Chondrocyte (in vitro differentiated cells): Measurements from ENCODE around the gene USP14. TPM values are rescaled to one million over a fixed set of nuclear protein-coding genes. Genes with fewer than 3 reads are reported as not detected.

Experiments used
- DNase-seq: peaks from one replicate; pipeline ENCODE4 v3.0.0; 2021; ENCODE audit warnings: mixed read lengths, low spot score
- H3K27ac Mint-ChIP-seq: one replicate; pipeline ENCODE4 v1.8.0; 2021; ENCODE audit warnings: mild to moderate bottlenecking, moderate library complexity, mixed read lengths; ENCODE audit not compliant: unreplicated experiment
- H3K27me3 Mint-ChIP-seq: 2 replicates; pipeline ENCODE4 v1.8.0; 2021; ENCODE audit warnings: low read depth, mixed read lengths
- H3K36me3 Mint-ChIP-seq: 2 replicates; pipeline ENCODE4 v1.8.0; 2021; ENCODE audit warnings: low read depth, mixed read lengths
- H3K4me1 Mint-ChIP-seq: 2 replicates; pipeline ENCODE4 v1.8.0; 2021; ENCODE audit warnings: low read depth, mild to moderate bottlenecking, mixed read lengths
- H3K4me3 Mint-ChIP-seq: one replicate; pipeline ENCODE4 v1.8.0; 2021; ENCODE audit warnings: mild to moderate bottlenecking, moderate library complexity, mixed read lengths; ENCODE audit not compliant: unreplicated experiment
- H3K9me3 Mint-ChIP-seq: 2 replicates; pipeline ENCODE4 v1.8.0; 2021; ENCODE audit warnings: low read depth, mixed read lengths
- total RNA-seq: library from RNA; stranded (reverse); gene quantifications from 3 replicates; pipeline ENCODE4 v1.2.1, GENCODE V29; 2021
- TF ChIP-seq, protein P1 (sequence below): fragments of 200-600 bp; sonication (generic); IDR thresholded peaks from 2 replicates; pipeline ENCODE4 v1.5.0; 2021; ENCODE audit warnings: antibody characterized with exemption, mild to moderate bottlenecking, moderate library complexity

The USP14 gene
- total RNA-seq, 1 donor from 2014 or later: 76.7 TPM

DNA sequence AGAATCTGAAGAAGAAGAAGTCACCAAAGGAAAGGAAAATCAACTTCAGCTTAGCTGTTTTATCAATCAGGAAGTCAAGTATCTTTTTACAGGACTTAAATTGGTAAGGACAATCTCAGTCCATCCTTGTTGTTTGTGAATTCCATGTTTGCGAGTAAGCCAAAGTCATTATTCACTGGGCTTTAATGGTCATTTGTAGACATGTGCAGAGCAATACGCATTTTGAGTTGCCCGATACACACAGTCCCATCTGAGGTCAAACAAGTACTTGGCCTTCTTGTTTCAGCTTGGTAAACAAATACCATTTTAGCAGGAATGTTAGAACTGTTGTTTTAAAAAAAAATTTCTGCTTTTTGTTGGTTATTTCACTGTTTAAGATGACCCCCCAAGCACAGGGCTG, 40.9 kb downstream of the USP14 start:
- Mint-ChIP-seq H3K27me3 (no peaks in the 10 kb centered on the region), H3K9me3 (no peaks in the 10 kb centered on the region), H3K4me1 (no peaks in the 10 kb centered on the region), H3K36me3 (peaks cover 22% of the 10 kb centered on the region), H3K4me3 (no peak overlapping the region), H3K27ac (no peak overlapping the region)
- DNase-seq: no peak
- TF ChIP-seq, protein P1, sequence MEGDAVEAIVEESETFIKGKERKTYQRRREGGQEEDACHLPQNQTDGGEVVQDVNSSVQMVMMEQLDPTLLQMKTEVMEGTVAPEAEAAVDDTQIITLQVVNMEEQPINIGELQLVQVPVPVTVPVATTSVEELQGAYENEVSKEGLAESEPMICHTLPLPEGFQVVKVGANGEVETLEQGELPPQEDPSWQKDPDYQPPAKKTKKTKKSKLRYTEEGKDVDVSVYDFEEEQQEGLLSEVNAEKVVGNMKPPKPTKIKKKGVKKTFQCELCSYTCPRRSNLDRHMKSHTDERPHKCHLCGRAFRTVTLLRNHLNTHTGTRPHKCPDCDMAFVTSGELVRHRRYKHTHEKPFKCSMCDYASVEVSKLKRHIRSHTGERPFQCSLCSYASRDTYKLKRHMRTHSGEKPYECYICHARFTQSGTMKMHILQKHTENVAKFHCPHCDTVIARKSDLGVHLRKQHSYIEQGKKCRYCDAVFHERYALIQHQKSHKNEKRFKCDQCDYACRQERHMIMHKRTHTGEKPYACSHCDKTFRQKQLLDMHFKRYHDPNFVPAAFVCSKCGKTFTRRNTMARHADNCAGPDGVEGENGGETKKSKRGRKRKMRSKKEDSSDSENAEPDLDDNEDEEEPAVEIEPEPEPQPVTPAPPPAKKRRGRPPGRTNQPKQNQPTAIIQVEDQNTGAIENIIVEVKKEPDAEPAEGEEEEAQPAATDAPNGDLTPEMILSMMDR: no peak

DNA sequence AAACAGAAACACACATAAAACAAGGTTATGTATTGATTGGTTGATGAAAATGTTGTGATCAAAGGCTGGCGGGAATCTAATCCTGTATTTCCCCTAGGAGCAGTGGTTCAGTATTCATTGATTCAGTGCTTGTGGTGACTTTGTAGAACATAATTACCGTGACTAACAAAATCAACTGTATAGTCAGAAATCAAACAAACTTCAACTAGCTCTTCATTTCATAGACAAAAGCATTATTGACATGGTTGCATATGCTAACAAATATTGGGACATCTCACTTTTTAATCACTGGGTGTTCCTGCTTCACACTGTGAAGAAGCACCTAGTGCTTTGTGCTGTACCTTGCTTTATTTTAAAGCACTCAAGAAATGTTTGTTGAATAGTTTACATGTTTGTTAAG, 41.4 kb downstream of the USP14 start:
- H3K9me3 Mint-ChIP-seq: no peaks in the 10 kb centered on the region
- no peaks in the 10 kb centered on the region for H3K27me3 Mint-ChIP-seq
- H3K27ac Mint-ChIP-seq: no peak overlapping the region
- H3K36me3 Mint-ChIP-seq: peaks cover 25% of the 10 kb centered on the region
- TF ChIP-seq, protein P1: no peak
- H3K4me3 Mint-ChIP-seq: no peak overlapping the region
- DNase-seq: no peak
- H3K4me1 Mint-ChIP-seq: no peaks in the 10 kb centered on the region

DNA sequence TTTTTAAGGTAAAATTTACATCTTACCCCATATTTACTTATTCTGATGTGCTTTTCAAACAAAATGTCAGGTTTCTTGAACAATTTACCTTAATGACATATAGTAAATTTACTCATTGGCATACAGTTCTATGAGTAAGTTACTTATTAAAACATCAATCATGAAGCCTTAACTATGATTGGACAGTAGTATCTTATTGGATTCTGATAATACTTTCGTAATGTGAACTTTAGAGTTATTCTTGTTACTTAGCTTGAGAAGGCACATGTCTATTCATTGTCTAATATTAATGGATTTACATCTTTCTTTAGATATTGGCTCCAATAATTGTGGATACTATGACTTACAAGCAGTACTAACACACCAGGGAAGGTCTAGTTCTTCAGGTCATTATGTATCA, 51.7 kb downstream of the USP14 start:
- no peaks in the 10 kb centered on the region for H3K9me3 Mint-ChIP-seq
- no peaks in the 10 kb centered on the region for H3K27me3 Mint-ChIP-seq
- H3K36me3 Mint-ChIP-seq: peaks cover 38% of the 10 kb centered on the region
- H3K4me1 Mint-ChIP-seq: peaks cover 15% of the 10 kb centered on the region
- H3K27ac Mint-ChIP-seq: no peak overlapping the region
- H3K4me3 Mint-ChIP-seq: no peak overlapping the region
- DNase-seq: no peak
- TF ChIP-seq, protein P1: no peak

DNA sequence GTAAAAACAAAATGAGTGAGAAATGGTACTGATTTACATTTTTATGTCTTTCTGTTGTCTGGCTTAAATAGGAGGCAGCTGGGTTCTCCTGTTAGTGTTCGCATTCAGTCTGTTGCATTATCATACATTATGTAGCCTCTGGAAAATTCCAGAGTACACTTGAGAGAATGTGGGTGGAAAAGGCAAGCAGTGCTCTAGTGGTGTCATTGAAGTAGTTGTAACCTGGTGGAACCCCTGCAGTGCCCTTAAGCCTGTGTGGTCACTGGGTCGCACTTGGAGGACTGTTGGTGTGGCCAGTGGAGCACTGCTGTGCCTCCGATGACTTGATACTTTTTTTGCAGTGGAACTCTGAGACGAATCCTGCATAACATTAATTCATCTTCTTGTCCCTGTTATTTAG, 52.4 kb downstream of the USP14 start:
- no peak for DNase-seq

DNA sequence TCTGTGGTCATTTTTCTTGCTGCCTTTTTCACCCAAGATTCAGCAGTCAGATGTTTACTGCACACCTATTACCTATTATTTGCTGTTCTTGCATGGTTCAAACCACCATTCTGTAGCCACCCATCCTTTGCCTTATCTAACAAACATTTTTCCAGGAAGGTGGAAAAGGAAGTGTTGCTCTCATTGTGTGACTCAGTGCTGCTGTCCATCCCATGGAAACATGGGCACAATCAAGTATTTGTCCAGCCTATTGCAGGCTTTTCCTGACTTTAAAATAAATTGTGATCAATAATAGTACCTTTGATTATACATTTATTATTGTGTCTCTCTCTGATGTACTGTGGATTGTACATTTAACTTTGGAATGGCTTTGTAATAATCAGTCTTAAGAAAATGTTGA, 53.2 kb downstream of the USP14 start:
- peaks cover 8% of the 10 kb centered on the region for H3K4me1 Mint-ChIP-seq
- no peaks in the 10 kb centered on the region for H3K27me3 Mint-ChIP-seq
- no peak for DNase-seq
- no peak overlapping the region for H3K4me3 Mint-ChIP-seq
- H3K27ac Mint-ChIP-seq: no peak overlapping the region
- H3K9me3 Mint-ChIP-seq: no peaks in the 10 kb centered on the region
- H3K36me3 Mint-ChIP-seq: peaks cover 33% of the 10 kb centered on the region
- TF ChIP-seq, protein P1: no peak

More for the DNA sequence above, 52.4 kb downstream of the USP14 start:
- Mint-ChIP-seq H3K36me3 (peaks cover 37% of the 10 kb centered on the region), H3K27me3 (no peaks in the 10 kb centered on the region), H3K4me3 (no peak overlapping the region), H3K4me1 (peaks cover 9% of the 10 kb centered on the region), H3K27ac (no peak overlapping the region), H3K9me3 (no peaks in the 10 kb centered on the region)
- TF ChIP-seq, protein P1: no peak
